Measurements from ENCODE around the gene FHIT.

The FHIT gene

GRCh38 chr3:60010781-60011180 is 1240.5 kb downstream of the FHIT start:
- DNase-seq = peak; percentile 69

GRCh38 chr3:60009931-60010478 is 1241.2 kb downstream of the FHIT start:
- no peak for DNase-seq

DNA sequence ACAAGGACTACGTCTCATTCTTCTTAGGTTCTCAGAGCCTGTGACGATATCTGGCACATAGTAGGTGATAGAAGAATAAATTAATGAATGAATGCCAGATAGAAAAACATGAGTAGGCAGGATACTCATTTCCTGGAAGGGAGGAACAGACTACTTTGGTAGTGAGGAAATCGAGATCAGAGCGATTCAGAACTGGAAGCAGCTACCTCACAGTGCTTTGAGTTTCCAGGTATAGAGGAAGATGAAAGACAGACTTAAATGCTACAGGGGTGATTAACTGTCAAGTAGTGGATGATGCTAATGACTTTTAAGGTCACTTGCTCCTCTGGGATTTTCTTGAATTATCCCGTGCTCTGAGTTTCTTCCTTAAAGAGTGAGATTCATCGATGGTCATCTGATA is 1249.9 kb downstream of the FHIT start:
- no peak for DNase-seq

DNA sequence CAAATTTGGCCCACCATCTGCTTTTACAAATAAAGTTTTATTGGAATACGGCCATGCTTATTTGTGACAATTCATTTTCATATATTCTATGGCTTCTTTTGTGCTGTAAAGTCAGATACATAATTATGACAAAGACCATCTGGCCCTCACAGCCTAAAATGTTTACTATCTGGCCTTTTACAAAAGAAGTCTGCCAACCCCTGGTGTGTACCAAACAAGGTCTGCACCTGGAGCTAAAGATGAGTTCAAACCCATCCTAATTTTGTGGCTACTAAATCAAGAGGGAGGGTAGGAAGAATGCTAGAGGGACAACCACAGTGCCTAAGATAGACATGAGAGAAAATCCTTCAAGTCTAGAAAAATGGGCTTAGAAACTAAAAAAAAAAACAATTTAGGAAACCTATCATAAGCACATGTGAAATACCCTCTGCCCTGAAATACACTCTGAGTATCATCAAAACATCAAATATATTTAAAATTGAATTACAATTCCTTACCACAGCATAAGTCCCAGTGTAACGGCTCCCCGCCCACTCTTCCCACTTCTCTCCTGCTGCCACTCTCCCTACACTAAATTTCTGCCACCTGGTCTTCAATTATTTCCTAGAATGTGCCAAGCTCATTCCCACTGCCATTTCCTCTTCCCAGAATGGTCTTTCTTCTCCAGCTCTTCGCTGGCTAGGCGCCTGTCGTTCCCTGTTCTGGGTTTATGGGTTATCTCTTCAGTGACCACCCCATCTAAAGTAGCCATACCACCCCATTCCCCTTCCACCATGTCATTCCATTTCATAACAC is 1250.7 kb downstream of the FHIT start:
- DNase-seq = no peak

GRCh38 chr3:59998058-59998457 is 1253.2 kb downstream of the FHIT start:
- no peak for DNase-seq

- no peak for DNase-seq
These were observed 1253.7 kb downstream of the FHIT start for GRCh38 chr3:59997583-59997982.

- DNase-seq = no peak
These were observed 1255.2 kb downstream of the FHIT start for GRCh38 chr3:59996056-59996455.

DNA sequence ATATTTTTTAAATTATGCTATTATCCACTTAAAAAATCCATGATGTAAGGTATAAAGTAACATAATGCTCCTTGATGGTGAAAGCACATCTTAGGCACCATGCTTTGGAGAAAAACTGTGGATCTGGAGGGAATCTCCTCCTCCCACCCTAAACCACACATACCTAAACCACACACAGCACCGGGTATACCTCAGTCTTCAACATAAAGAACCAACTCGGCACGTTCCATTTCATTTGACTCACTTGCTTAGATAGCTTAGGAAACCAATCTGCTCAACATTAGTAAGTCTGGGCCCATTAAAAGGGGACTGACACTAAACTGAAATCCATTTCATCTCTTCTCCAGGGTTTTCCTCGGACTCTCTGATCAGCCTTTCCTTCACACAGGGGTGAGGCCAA is 1255.7 kb downstream of the FHIT start:
- no peak for DNase-seq

DNA sequence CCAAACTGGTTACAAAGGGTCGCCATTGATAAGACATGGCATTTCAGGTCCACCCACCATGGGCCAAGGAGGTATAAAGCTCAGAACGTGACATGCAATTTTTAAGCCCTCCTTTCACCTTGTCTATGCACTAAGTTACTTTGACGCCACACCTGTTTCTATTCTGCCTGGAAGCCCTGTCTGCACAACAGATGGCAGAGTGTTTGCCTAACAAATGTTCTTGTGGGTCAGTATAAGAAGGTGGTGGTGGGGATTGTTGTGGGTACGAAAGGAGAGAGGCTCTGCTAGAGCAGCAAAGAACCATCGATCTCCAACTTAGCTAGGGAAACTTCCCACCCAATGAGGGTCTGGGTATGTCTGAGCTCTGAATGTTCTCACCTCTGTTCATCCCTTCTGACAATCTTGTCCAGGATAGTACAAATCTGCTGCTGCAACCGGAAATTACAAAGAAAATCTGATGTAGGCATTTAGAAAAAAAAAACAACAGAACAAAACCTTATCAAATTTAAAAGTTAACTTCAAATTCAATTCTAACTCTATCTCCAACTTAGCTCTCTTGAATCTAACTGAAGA is 1256.4 kb downstream of the FHIT start:
- DNase-seq = no peak

DNA sequence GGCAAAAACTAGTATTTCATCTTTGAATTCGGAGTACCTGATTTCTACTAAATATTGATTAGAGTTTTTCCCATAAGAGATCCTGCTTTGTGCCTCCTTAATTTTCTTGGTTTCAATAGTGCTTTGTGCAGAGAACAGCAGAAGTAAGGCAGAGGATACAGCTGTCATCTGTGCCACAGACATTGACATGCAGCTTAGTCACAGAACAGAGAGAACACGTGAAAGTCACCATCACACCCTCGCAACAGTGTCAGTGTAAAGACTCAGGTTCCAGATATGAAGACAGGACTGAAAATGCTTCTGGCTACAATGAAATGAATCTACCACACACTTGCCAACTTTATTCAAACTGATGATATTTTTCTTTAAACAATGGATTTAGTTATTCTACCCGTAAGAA is 1258.7 kb downstream of the FHIT start:
- DNase-seq = no peak

DNA sequence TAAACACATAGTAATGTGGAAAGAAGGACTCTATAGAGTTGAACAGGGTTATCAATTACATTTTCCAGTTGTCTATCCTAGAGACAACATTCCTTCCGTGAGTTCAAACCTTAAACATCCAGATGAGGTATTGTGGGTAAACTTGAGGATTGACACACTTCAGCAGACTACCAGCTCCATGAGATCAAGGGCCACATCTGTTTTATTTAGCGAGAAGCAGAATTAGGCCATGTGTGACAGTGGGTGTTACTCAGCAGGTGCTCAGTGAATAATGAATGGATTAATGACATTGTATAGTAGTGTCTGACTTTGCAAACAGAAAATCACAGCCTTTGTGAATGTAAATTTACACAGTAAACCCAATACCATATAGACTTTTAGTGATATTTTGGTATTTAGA is 1260.3 kb downstream of the FHIT start:
- DNase-seq = no peak

- DNase-seq = no peak
These were observed 1268.7 kb downstream of the FHIT start for GRCh38 chr3:59982510-59982909.

DNA sequence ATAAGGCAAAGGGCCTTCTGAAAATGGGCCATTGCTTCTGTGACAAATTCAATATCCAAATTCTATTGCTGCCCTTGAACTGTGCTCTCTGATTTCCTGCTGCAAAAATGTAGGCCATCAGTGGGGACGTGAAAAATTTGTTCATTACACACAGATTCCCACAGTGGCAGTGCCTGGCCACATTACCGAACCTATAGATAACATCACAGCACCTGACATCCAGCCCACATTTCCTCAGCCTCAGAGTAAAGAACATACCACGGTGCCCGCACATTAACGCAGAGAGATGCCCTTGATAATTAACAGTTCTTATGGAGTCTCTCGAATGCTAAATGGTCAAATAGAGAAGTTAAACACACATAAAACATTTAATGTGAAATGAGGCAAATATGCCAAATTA is 1269.9 kb downstream of the FHIT start:
- no peak for DNase-seq

- DNase-seq = no peak
These were observed 1270.7 kb downstream of the FHIT start for GRCh38 chr3:59980576-59980975.

GRCh38 chr3:59979542-59979941 is 1271.7 kb downstream of the FHIT start:
- DNase-seq = no peak

DNA sequence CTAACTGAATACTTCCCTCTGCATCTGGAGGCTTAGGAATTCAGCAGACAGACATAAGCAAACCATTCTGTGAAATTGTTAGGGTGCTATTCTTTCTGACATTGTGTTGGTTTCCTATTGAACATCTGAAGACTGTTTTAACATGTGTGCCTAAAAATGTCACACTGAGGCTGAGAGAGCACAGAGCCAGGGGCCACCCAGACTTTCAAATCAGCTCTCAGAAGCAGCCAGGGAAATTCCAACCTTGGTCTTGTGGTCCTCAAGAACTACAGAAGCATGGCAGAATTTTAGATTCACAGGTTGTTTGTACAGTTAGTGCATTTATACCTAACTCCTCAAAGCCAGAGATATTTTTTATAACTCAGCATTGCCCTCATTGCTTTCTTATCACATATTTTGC is 1272.3 kb downstream of the FHIT start:
- no peak for DNase-seq

DNA sequence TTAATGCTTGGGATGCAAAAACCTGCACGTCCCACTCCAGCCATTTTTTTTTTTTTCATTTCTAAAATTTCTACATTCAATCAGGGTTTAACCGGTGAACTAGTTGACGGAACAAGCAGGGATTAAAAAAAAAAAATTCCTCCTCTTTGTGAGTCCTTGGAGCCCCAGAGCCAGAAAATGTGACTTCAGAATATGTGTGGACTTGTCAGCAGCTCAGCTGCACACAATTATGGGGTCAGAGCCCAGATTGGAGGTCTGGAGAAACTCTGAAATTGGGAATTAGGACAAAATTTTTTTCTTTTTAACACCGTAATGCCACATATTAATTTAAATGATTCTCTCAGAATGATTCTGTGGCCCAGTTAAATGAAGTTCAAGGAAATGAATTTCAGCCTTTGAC is 1280.5 kb downstream of the FHIT start:
- no peak for DNase-seq

DNA sequence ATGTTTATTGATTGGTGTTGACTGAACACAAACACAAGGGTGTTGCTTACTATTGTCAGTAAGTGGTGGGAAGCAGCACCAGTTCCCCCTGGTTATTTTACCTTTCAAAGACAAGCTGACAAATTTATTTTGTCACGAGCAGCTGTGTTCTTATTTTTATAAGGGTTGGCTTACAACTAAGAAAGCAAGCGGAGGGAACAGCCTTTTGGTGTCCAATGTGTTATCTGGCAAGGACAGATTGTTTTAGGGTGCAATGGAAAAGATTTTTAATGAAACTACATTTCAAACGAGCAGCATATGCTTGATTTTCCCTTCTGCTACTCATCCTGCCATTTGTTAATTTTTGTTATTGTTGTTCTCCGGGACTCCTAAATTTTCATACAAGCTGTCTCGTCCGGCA is 1280.9 kb downstream of the FHIT start:
- DNase-seq = no peak

- DNase-seq = no peak
These were observed 1282.7 kb downstream of the FHIT start for GRCh38 chr3:59968513-59969045.

DNA sequence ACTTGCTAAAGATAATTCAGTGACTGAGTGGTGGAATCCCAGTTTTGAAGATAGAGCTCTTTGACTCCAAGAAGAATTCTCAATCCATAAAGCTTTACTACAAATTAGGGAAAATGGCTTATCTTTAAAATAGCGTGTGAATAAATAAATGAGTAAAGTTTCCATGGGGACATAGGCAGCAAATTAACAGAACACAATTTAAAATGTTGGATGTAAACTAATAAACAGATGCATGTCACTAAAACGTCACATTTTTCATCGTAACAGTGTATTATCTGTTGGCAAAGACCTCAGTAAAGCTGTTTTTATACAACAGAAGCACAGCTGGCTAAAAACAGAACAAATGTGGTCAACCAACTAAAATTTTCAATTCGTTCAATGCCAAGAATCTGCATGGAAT is 1287.6 kb downstream of the FHIT start:
- DNase-seq = no peak

DNA sequence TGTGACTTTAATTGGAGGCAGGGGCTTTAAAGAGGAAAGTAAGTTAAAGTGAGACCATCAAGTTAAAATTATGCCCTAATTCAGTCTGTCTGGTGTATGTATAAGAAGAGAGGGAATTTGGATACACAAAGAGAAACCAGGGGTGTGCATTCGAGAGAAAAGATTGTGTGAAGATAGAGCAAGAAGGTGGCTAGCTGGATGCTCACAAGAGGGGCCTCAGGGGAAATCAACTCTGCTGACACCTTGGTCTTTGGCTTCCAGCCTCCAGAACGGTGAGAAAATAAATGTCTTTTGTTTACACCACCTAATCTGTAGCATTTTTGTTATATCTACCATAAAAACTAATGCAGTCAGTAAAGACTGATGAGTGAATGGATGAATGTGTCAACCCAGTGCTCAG is 1294.1 kb downstream of the FHIT start:
- no peak for DNase-seq

GRCh38 chr3:59953104-59953503 is 1298.1 kb downstream of the FHIT start:
- DNase-seq = no peak

DNA sequence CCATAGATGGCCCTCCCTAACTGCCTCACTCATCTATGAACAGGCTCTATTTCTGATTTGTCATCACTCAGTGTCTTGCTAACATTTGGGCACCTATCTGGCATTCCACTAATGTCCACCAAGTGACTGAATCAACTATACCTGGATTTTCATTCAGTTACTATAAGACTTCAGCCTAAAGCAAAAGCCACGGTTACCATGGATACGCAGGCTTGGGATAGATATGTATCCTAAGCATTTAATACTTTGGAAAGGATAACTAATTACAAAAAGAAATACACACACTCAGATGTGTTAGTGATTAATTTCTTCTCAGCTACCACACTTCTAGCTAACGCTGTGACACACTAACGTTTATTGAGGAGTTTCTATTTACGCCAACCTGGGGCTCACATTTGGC is 1301.9 kb downstream of the FHIT start:
- DNase-seq = no peak

GRCh38 chr3:59946401-59946800 is 1304.9 kb downstream of the FHIT start:
- peak; percentile 19 for DNase-seq
